ENCODE data around the gene INSYN2B.
A peak's percentile ranks its signal among the peaks of the same experiment; 100 is the strongest.

The INSYN2B gene

DNA sequence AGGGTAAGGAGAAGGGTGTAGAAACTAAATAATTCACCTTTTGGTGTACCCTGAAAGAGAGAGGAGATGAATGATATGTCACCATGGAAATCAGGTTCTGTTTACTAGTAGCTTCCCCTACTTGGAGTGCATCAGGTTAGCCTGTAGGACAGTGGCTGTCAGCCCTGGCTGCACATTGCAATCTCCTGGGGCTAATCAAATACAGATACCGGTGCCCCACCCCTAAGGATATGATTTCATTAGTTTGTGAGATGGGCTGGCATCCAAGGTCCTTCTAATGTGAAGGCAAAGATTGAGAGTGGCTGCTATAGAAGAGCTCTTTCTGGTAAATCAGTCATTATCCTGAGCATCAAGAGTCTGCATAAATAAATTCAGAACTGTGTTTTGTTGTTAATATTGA, 47.2 kb downstream of the INSYN2B start:
- no peak for DNase-seq (ENCODE audit: low spot score)

DNA sequence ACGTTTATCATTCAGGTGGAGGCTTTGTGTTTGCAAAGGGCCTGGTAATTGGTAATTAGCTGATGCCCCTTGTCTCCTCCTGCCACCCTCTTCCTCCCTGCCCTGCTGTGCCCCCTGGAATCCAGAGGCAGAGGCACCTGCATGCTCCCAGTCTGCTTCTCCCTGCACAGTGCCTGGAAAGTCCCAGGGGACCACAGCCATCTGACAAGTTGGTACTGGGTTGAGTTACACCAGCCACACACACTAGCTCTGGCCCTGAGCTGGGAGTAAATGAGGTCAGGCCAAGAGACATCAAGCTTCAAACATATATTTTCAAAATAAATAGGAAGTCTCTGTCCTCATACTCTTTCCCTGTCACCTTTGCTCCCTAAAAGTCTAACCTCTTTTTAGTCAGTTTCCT, 56.3 kb downstream of the INSYN2B start:
- DNase-seq (ENCODE audit: low spot score), result no peak

DNA sequence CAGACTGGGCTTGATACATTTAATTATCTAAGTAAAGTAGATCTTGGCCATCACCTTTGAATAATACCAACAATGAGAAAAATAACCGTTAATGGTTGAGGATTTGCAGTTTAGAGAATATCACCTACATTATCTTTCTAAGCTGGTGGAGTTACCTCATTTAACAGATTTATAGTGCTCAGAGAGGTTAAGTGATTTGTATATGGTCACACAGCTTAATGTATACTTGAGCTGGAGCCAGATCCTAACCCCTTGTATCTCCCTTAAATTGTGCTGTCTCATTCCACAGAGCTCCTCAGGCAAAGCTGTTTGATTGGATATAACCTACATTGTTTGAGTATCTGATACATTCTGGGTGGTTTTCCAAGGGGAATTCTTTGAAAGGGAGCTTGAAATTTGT, 57.8 kb downstream of the INSYN2B start:
- DNase-seq (ENCODE audit: low spot score), result no peak

DNA sequence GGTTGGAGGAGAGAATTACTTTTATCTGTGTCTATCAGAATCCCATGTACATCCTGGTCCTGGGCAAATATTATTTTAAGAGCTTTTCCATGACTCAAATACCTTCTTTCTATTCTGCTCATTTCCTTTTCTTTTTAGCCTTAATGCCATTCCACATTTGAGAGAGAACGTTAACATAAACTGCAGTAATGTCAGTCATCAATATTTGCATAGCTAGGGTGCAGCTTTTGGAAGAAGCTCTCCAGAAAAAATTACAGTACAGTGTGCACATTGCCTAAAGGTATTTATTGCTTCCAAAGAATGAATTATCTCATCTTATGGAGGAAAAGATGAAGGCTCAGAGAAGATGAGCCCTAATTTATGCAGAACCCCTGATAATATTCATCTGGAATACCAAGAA, 58.3 kb downstream of the INSYN2B start:
- no peak for DNase-seq (ENCODE audit: low spot score)

DNA sequence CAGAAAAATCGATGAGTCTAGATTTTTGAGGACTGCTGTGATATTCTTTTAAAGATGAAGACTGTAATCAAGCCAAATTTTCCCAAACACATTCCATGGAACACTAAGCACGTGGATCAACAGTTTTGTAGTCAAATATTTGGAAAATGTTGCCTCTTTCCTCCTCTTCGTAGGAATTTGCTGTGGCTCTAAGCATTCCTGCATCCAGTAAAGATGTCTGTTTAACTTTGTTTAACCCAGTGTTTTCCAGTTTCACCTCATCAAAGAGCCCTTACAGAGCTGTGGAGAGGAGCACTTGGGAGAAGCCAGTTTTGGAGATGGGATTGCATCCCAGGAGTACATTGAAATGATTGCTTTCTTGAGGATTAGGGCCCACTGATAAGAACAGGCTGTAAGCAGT, 58.9 kb downstream of the INSYN2B start:
- DNase-seq (ENCODE audit: low spot score), result no peak

DNA sequence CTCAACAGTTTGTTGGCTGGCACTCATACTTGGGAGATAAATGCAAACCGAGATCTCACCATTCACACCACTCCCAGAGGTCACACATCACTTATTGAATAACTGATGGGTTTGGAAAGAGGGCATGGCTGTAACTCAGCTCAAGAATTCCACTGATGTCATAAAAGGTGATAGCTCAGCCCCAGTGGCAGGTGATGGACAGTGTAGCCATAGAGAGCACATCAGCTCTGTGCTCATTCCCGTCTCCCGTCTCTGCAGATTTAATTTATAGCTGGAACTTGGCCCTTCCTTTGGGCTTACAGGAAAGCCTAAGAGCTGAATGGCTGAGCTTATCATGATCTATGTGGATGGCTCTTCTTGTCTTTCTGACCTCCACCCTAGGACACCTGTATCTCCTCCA, 59.8 kb downstream of the INSYN2B start:
- no peak for DNase-seq (ENCODE audit: low spot score)

DNA sequence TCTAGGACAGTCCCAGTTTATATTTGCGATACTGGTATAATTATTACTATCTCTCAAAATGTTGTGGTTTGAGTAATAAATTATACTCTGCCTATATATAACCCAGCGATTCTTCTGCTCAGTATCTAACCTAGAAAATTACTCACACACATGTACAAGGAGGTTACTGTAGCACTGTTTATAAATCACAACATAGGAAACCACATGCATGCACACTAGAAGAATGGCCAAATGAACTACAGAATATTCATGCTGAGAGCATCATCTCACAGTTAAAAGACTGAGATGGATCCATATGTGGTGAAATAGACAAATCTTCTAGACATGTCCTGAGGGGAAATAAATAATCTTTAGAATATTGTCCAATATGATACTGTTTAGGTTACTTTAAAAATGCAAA, 62.1 kb downstream of the INSYN2B start:
- no peak for DNase-seq (ENCODE audit: low spot score)

DNA sequence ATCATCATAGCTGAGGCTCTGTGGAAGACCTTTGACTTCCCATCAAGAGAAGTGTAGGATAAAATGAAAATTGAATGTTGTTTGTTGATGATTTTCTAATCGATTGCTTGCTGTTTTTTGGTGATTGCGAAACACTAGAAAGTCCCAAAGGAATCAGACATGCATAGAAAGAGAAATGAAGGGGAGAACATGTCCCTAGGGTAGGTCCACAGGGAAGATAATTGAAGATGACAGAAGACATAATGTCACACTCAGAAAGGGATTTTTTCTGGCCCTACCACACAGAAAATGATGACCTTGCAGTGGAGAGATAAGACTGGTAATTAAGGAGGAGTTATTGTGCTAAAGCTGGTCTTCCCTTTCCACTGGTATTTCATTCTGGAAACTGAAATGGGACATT, 62.8 kb downstream of the INSYN2B start:
- no peak for DNase-seq (ENCODE audit: low spot score)

DNA sequence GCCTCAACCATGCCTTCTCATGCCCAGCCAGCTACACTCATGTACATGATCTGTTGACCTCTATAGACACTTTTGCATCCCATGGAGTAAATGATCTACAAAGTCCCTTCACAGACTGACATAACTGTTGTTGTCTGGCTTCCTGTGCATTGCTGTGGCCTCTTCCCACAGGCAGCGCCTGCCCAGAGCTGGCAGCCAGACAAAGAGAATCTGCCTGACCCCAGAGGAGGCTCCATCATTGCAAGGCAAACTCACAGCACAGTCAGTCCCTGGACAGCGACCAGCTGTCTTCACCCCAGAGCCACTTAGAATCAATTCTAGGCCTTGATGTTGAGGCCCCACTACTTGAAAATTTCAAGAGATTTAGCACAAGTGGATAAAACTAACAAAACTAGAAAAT, 65.5 kb downstream of the INSYN2B start:
- peak; percentile 12 for DNase-seq (ENCODE audit: low spot score)

DNA sequence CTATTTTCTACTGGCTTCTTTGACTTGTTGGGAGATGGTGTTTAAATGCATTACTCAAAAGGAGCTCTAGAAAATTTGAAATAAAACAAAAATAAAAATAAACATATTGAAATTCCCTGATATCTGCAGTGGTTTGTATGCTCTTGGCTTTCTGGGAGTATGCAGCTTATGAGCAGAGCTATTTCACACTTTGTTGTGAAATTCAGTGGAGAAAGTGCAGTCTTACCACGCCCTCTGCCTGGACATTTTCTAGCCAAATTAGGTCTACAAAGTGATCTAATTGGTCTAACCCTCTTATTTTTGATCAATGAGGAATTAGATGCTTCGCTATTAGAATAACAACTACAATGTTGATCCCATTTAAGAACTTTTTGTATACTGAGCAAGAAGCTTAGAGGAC, 66.8 kb downstream of the INSYN2B start:
- no peak for DNase-seq (ENCODE audit: low spot score)

DNA sequence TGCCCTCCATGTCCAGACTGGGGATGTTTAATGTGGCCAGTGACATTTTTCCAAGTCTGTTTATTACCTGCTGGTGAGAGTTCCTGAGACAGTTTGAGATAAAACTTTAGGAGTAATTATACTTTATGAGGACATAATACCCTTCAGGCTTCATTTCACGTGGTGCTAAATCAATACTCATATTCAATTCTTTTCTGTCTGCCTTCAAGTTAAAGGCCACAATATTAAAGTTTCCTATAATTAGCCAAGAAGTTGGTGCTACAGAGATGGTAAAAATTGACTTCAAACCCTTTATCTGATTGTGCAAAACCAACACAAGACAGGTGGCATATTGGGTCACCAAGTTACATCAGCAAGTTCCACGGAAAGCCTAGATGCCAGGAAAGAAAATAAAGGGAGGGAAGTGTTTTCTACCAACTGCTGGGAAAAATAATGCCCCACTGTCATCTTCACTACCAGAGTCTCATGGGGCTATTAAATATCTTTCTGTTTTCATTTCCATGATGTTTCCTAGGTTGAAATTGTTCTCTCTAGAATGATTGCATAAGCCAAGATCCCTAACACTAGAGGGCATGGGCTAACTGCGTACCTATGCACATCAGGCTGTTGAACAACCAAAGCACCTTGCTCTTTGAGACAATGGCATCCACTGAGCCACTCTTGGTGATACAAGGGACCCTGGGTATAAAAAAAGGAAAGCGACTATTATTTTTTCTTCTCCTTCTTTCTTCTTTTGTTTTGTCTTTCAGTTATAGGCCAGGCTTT, 68.7 kb downstream of the INSYN2B start:
- DNase-seq (ENCODE audit: low spot score), result no peak

DNA sequence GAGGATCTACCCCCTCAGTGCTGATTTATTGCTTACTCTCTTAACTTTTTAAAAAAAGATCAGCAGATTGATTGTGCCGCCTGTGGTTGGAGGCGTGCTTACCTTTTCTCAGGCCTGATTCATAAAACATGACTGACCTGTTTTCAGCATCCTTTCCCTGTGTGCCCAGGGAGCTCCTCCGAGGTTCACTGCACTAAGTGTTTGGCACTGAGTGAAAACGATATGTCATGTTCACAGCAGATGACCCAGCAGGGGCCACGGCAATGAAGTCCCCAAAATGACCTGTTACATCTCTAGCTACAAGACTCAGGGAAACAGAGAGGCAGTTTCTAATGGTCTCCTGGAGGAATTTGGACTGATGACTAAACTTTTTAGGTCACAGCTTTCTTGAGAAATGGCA, 69.9 kb downstream of the INSYN2B start:
- peak; percentile 75 for DNase-seq (ENCODE audit: low spot score)

DNA sequence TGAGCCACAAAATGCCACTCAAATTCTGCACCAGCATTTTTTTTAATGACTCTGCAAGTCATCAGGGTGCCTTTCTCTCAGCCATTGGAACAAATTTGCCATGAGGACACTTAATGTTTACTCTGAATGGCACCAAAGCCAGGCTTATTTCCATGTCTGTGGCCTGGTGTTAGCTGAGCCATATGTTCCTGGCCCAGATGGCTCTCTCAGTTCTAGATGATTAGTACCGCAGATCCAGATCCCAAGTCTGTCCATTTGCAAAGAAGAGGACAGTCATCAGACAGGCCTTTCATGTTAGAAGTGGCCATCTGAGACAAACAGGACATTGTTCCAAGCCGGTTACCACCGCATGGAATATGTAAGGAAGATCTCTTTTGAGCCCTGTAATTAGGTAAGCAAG, 70.3 kb downstream of the INSYN2B start:
- peak; percentile 88 for DNase-seq (ENCODE audit: low spot score)

DNA sequence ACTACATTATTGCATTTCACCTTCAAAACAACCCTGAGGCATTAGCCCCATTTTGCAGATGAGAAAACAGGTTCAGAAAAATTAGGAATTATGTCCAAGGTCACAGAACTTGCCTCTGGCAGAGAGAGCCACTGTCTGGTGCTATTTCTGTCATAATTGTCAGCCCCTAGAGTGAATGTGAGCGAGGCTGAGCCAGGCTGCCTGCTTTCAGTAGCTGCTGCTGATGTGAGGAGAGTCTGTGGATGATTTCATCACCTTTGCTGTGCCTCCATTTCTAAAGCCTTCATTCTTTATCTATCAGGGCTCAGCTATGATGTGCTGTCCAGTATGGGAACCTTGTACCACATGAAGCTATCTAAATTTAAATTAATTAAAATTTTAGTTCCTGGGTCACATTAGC, 71.4 kb downstream of the INSYN2B start:
- no peak for DNase-seq (ENCODE audit: low spot score)

DNA sequence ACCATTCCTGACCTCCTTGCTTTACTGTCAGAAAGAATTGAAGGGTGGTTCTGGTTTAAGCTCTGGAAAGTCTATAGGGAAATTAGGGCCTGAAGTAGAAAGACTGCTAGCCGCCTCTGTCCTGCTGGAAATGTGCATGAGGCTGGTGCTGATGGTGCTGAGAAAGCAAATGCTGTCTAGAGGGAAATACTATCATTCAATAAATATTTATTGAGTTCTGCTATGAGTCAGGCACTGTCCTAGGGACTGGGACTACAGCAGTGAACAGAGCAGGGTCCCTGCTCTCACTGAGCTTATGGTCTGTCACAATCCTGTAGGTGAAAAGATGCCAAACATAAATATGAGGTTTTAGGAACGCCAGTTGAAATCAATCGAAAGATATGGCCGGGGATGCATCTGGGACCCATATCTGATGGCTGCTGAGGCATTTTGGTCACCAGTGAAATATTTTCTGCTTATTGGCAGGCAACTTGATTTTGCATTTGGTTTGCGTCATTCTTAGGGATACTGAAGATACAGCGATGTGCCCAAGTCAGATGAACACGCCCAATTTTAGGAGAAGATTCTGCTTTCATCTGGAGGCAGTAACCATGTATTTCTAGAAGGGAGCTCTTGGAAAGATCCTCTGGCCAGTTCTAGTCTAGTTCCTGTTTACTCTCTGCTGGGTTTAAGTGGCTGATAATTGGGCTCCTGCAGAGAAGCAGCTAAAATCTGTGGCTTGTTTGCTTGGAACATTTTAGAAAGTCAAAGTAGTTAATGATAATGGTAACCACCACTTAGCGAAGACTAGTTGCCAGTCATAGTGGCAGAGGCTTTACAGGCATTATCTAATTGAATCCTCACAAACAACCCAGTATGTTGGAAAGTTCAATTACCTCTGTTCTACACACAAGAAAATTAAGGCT, 73.3 kb downstream of the INSYN2B start:
- no peak for DNase-seq (ENCODE audit: low spot score)

DNA sequence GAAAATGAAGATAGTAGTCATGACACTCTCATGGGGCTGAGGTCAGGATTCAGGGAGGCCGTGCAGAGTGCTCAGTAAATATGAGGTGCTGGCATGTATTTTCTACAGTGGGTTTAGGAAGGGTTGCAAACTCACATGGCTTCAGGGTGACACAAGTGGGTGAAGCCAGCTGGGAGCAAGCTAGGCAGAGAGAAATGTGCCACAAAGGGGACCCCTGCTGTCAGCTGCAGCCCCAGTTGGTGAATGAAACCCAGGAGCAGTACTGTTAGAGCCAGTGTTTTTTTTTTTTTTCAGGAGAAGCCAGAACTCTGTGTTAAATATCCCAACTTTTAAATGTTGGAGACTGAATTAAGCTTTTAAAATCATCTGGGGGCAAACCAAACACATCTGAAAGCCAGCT, 75.3 kb downstream of the INSYN2B start:
- DNase-seq (ENCODE audit: low spot score), result no peak

DNA sequence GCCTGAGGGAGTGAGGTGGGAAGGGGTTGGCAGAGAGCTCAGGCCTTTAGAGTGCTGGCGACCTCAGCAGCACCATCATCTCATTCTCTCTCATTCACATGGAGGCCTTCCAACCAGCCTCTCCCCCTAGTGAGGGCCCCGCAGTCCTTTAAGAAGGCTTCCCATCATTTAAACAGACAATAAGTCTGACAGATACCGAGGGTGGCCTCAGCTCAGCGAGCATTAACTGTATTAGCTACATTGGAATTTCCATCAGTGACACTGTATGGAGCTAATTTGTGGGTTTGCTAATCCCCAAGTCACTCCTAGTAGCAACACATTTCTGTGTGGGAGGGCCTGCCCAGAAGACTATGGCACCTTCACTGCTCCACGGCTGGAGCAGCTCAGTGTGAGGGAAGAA, 75.8 kb downstream of the INSYN2B start:
- no peak for DNase-seq (ENCODE audit: low spot score)

DNA sequence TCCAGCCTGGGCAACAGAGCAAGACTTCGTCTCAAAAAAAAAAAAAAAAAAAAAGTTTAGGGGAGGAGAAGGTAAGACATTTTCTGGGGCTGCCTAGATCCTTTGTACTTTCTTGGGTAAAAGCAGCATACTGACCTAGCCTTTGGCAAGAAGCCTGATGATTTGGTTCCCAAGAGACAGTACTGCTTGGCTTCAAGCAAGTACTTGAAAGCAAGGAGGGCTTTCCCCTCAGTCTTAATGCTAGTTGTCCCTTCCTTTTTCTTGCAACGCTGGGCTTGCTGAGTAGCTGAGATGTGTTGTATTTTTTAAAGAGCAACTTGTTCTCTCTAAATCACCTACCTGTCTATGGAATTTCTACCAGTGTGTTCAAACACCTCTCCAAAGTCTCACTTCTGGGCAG, 76.2 kb downstream of the INSYN2B start:
- no peak for DNase-seq (ENCODE audit: low spot score)

DNA sequence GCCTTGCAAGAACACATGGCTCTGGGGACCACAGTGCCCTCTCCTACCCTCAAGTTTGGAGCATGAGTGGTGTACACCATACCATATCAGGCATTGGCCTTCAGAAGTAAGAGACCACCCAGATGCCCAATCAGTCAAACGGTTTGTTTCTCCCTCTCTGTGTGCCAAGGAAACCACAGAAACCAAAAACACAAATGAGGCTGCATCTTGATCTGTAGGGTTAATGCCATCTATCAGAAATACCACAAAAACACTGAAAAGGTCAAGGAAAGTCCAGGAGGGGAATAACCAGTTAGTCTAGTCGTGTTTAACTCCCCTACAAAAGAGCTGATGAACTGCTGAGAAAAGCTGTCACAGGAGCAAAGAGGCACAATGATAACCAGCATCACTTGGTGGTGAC, 78.4 kb downstream of the INSYN2B start:
- no peak for DNase-seq (ENCODE audit: low spot score)

DNA sequence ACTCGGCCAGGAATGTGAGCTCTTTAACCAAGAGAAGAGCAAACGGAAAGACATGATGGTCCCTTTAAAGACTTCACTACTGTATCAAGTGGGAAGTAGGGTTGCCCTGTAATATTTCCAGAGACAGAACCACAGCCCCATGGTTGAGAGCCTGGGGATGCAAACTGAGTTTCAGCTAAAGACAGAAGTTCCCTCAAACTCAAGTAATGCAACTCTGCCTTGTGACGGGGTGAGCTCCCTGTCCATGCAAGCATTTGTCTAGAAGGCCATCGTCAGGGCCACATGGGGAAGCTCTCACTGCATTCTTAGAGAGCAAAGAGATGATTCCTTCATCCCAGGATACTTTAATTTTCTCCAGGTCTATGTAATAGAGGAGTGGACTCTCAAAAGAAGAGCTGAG, 82.8 kb downstream of the INSYN2B start:
- no peak for DNase-seq (ENCODE audit: low spot score)

DNA sequence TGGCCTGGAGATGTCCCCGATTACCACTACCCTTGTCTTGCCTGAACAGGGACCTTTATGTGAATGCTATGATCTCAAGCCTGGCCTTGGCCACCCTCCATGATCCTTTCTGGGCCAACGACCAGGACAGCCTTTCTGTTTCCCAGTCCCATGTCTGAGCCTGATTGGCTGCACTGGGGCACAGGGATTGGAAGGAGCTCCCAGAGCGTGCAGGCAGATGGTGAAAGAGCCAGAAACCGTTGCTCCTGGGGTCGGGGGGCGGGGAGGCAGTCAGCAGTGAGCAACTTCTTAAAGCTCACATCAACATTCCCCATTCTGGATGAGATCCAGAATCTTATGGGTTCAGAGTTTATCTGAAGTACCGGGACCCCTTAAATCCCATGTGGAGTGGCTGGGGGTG, 84.4 kb downstream of the INSYN2B start:
- peak; percentile 23 for DNase-seq (ENCODE audit: low spot score)

DNA sequence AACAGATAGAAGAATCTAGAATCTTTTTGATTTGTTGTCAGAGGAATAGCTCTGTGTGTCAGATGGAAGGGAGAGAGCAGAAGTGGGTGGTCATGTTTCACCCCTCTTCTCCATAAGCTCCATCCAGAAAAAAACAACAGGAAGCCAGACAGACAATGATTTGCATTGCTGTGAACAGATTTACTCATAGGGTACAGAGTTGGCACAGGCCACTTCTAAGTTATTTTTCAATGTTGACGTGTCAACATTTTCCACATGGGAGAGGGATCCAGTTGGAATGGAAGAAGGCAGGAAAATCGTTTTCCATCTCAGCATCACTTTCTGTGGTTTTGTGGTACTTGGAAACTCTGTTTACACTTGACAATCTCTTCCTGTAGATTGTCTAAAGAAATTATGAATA, 86.7 kb downstream of the INSYN2B start:
- DNase-seq (ENCODE audit: low spot score), result no peak

DNA sequence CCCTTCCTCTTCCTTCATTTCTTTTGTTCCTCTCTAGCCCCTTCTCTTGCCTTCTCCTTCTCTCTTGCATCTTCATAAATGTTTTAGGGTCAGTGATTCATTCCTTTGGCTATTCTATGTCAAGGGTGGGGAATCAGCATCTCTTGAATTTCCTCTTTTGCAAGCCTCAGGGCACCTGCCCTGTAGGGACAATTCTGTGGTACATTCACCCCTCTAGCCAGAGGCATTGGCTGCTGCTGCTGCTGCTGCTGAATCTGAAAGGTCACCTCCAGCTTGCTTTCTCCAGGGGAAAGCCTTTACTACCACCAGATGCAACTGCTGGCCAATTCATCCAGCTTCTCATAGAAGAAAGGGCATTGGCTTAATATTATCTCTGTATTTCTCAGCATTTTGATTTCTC, 87.3 kb downstream of the INSYN2B start:
- no peak for DNase-seq (ENCODE audit: low spot score)

DNA sequence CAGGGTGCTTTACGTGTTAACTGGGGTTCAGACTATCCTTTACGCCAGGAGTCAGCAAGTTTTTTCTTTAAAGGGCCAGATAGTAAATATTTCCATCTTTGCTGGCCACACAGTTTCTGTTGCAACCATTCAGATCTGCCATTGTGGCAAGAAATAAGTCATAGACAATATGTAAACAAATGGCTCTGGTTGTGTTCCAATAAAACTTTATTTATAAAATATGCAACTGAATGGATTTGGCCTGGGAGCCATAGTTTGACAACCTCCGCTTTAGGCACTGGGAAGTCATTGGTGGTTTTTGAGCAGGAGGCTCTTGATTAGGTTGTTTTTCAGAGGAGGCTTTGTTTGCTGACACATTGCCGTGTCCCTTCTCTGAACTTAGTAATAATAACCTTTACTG, 90.7 kb downstream of the INSYN2B start:
- DNase-seq (ENCODE audit: low spot score), result no peak

Measured in cerebellar cortex (tissue), 1 donor.